ENCODE data around the gene DXO. TPM values are rescaled to one million over a fixed set of nuclear protein-coding genes. Genes with fewer than 3 reads are reported as not detected.
"Not testable (repeated sequence)": the region's sequence is repeated elsewhere in the genome, so short reads cannot be mapped to it uniquely, and the experiment has no call there.

The DXO gene
- total and polyA plus RNA-seq, 2 of the 4 experiments (the other 2 are of a cell fraction): 9.3 to 21.4 TPM

DNA sequence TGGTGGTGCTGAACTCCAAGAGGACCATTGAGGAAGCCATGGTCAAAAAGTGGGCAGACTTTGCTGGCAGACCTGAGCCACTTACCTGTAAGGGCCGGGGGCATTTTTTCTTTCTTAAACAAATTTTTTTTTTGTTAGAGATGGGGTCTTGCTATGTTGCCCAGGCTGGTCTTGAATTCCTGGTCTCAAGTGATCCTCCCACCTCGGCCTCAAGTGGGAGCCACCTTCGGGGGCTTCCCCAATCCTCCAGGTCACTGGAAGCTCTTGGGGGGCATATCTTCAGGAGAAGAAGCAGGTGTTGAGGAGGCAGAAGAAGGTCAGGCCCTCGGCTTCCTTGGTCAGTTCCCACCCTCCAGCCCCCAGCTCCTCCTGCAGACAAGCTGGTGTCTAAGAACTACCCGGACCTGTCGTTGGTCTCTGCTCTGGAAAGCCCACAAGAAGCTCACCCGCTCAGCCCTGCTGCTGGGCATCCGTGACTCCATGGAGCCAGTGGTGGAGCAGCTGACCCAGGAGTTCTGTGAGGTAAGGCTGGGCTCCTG, 34.1 kb upstream of the DXO start:
- H3K4me2 ChIP-seq (ENCODE audit: low read depth, low read length); H4K5ac ChIP-seq (ENCODE audit: low read depth, low read length); H2AFZ ChIP-seq (replicated peaks; ENCODE audit: low read length, poor library complexity); H3K23ac ChIP-seq (ENCODE audit: low read depth, low read length); intact Hi-C loops (cut with micrococcal nuclease); H3K9me3 ChIP-seq (ENCODE audit: control insufficient read depth, insufficient read depth, low read length); H4K91ac ChIP-seq (ENCODE audit: insufficient read depth, low read depth, low read length); H3K14ac ChIP-seq (replicated peaks; ENCODE audit: low read depth, low read length); H3K9ac ChIP-seq (ENCODE audit: low read depth, low read length); H3K56ac ChIP-seq (ENCODE audit: extremely low read depth, insufficient read depth, low read length); H2BK120ac ChIP-seq (ENCODE audit: low read depth, low read length); DNase-seq; H3K4ac ChIP-seq (ENCODE audit: low read depth, low read length); CTCF ChIA-PET; BruUV-seq (replicated peaks); H3K79me1 ChIP-seq (ENCODE audit: low read depth in 1 of 2, low read length in 2 of 2); H4K8ac ChIP-seq (ENCODE audit: low read depth in 2 of 2, low read length in 2 of 2); H2AK9ac ChIP-seq (replicated peaks; ENCODE audit: low read depth, low read length, poor library complexity); H2BK20ac ChIP-seq (ENCODE audit: low read depth, low read length); in situ Hi-C loops (cut with MboI; ENCODE audit: low sequenced_read_pairs); H2BK5ac ChIP-seq (ENCODE audit: low read depth, low read length, poor library complexity, severe bottlenecking); H2AK5ac ChIP-seq (ENCODE audit: low read depth, low read length); H3K27me3 ChIP-seq (ENCODE audit: control insufficient read depth, insufficient read depth, low read length); H3K27ac ChIP-seq (ENCODE audit: insufficient read depth, low read length); POLR2A ChIA-PET (ENCODE audit: unreplicated experiment); dilution Hi-C loops (cut with HindIII; ENCODE audit: low sequenced_read_pairs, unreplicated experiment); H3K18ac ChIP-seq (ENCODE audit: low read depth, low read length); H3K4me1 ChIP-seq (ENCODE audit: control insufficient read depth, insufficient read depth, low read length); ATAC-seq (ENCODE audit: low read depth); H4K20me1 ChIP-seq (ENCODE audit: insufficient read depth, low read length); H2BK15ac ChIP-seq (ENCODE audit: low read depth, low read length); H3K9me1 ChIP-seq (ENCODE audit: insufficient read depth, low read length); H3K4me3 ChIP-seq (ENCODE audit: insufficient read depth, low read depth, low read length); H3K36me3 ChIP-seq (ENCODE audit: control insufficient read depth, insufficient read depth, low read length): not testable (repeated sequence)
- no CpG with 5 or more reads among the region's 8 CpGs for WGBS, 2 experiments (ENCODE audit: extremely low coverage in 2 of 2, insufficient read length in 1 of 2)

DNA sequence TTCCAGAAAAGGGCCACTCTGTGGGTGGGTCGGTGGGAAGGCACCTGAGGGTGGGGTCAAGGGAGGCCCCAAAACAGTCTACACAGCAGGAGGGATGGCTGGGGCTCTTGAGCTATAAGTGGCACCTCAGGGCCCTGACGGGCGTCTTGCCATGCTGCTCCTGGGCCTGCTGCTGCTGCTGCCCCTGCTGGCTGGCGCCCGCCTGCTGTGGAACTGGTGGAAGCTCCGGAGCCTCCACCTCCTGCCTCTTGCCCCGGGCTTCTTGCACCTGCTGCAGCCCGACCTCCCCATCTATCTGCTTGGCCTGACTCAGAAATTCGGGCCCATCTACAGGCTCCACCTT, 33.6 kb upstream of the DXO start:
- H2BK20ac ChIP-seq (ENCODE audit: low read depth, low read length); H4K5ac ChIP-seq (ENCODE audit: low read depth, low read length); BruUV-seq (replicated peaks); POLR2A ChIA-PET (ENCODE audit: unreplicated experiment); H3K18ac ChIP-seq (ENCODE audit: low read depth, low read length); dilution Hi-C loops (cut with HindIII; ENCODE audit: low sequenced_read_pairs, unreplicated experiment); in situ Hi-C loops (cut with MboI; ENCODE audit: low sequenced_read_pairs); H3K14ac ChIP-seq (replicated peaks; ENCODE audit: low read depth, low read length); H3K9ac ChIP-seq (ENCODE audit: low read depth, low read length); H3K23ac ChIP-seq (ENCODE audit: low read depth, low read length); CTCF ChIA-PET; H2AK5ac ChIP-seq (ENCODE audit: low read depth, low read length); H4K8ac ChIP-seq (ENCODE audit: low read depth in 2 of 2, low read length in 2 of 2); intact Hi-C loops (cut with micrococcal nuclease); H3K79me1 ChIP-seq (ENCODE audit: low read depth in 1 of 2, low read length in 2 of 2); H2BK15ac ChIP-seq (ENCODE audit: low read depth, low read length); ATAC-seq (ENCODE audit: low read depth); H3K27me3 ChIP-seq (ENCODE audit: control insufficient read depth, insufficient read depth, low read length); H2BK5ac ChIP-seq (ENCODE audit: low read depth, low read length, poor library complexity, severe bottlenecking); H2AFZ ChIP-seq (replicated peaks; ENCODE audit: low read length, poor library complexity); H4K20me1 ChIP-seq (ENCODE audit: insufficient read depth, low read length); H3K56ac ChIP-seq (ENCODE audit: extremely low read depth, insufficient read depth, low read length); H3K4me1 ChIP-seq (ENCODE audit: control insufficient read depth, insufficient read depth, low read length); H2AK9ac ChIP-seq (replicated peaks; ENCODE audit: low read depth, low read length, poor library complexity); H3K4ac ChIP-seq (ENCODE audit: low read depth, low read length); H4K91ac ChIP-seq (ENCODE audit: insufficient read depth, low read depth, low read length); H3K9me1 ChIP-seq (ENCODE audit: insufficient read depth, low read length); H3K4me3 ChIP-seq (ENCODE audit: insufficient read depth, low read depth, low read length); H3K27ac ChIP-seq (ENCODE audit: insufficient read depth, low read length); H2BK120ac ChIP-seq (ENCODE audit: low read depth, low read length); DNase-seq; H3K9me3 ChIP-seq (ENCODE audit: control insufficient read depth, insufficient read depth, low read length); H3K36me3 ChIP-seq (ENCODE audit: control insufficient read depth, insufficient read depth, low read length); H3K4me2 ChIP-seq (ENCODE audit: low read depth, low read length): not testable (repeated sequence)
- no CpG with 5 or more reads among the region's 9 CpGs for WGBS, 2 experiments (ENCODE audit: extremely low coverage in 2 of 2, insufficient read length in 1 of 2)
